ENCODE measurements around the gene DEFB121.

GRCh38 chr20:31415653-31416052, 9.6 kb upstream of the DEFB121 start:
- no peak for TF ChIP-seq CTCF (IDR thresholded peaks at IDR 0.05)
- TF ChIP-seq POLR2AphosphoS5 (IDR thresholded peaks at IDR 0.05; ENCODE audit: low read depth, low read length) = no peak

All from Panc1 (cell line).